HG03575 (cell line): ENCODE measurements around the gene ATP6V0E2.

Source experiments
- ATAC-seq: cut with Tn5 transposase; IDR thresholded peaks from one replicate; pipeline ENCODE4 v1.9.1; 2021; ENCODE audit not compliant: unreplicated experiment, insufficient number of reproducible peaks, low FRiP score; ENCODE audit errors: extremely low read depth

ATP6V0E2 gene

GRCh38 chr7:149837564-149838223, 36.1 kb upstream of the ATP6V0E2 start:
- no peak for ATAC-seq

GRCh38 chr7:149838224-149838991, 35.4 kb upstream of the ATP6V0E2 start, which contains the start of gene ZNF862:
Gene ZNF862, plus strand, starts transcription at chr7:149838375. Its CDS starts 237 bp downstream, at chr7:149838612.
- peak; percentile 97 for ATAC-seq

- ATAC-seq: no peak
Observed at GRCh38 chr7:149838992-149839408, 34.8 kb upstream of the ATP6V0E2 start.

GRCh38 chr7:149839933-149840332, 33.8 kb upstream of the ATP6V0E2 start:
- no peak for ATAC-seq

- no peak for ATAC-seq
Observed at GRCh38 chr7:149843566-149843965, 30.2 kb upstream of the ATP6V0E2 start.

GRCh38 chr7:149844445-149844844, 29.3 kb upstream of the ATP6V0E2 start:
- ATAC-seq: no peak

GRCh38 chr7:149845257-149845980, 28.4 kb upstream of the ATP6V0E2 start:
- ATAC-seq: no peak

- no peak for ATAC-seq
Observed at GRCh38 chr7:149846021-149846420, 27.7 kb upstream of the ATP6V0E2 start.

GRCh38 chr7:149846436-149847046, 27.2 kb upstream of the ATP6V0E2 start:
- peak; percentile 80 for ATAC-seq

- no peak for ATAC-seq
Observed at GRCh38 chr7:149849174-149849573, 24.6 kb upstream of the ATP6V0E2 start.

GRCh38 chr7:149850007-149850594, 23.7 kb upstream of the ATP6V0E2 start:
- no peak for ATAC-seq

- no peak for ATAC-seq
Observed at GRCh38 chr7:149850716-149851115, 23.1 kb upstream of the ATP6V0E2 start.

- no peak for ATAC-seq
Observed at GRCh38 chr7:149851449-149851848, 22.3 kb upstream of the ATP6V0E2 start.

- ATAC-seq: no peak
Observed at GRCh38 chr7:149853157-149853556, 20.6 kb upstream of the ATP6V0E2 start.

- no peak for ATAC-seq
Observed at GRCh38 chr7:149854611-149855360, 19.0 kb upstream of the ATP6V0E2 start.

GRCh38 chr7:149855361-149856305, 18.1 kb upstream of the ATP6V0E2 start:
- ATAC-seq: no peak

- ATAC-seq: no peak
Observed at GRCh38 chr7:149856583-149856982, 17.2 kb upstream of the ATP6V0E2 start.
